ENCODE data around the gene ADAM11.
"Not testable (repeated sequence)": the region's sequence is repeated elsewhere in the genome, so short reads cannot be mapped to it uniquely, and the experiment has no call there.

ADAM11 gene

GRCh38 chr17:44758414-44759085, at the start of gene ADAM11:
ADAM11 (plus strand) TSS chr17:44758988; CDS start chr17:44759200, 212 bp downstream.
- no peak for DNase-seq

- no peak for DNase-seq
These were observed 39.3 kb upstream of the ADAM11 start for GRCh38 chr17:44719444-44719843.

GRCh38 chr17:44722254-44722653, 36.5 kb upstream of the ADAM11 start:
- no peak for DNase-seq

- DNase-seq, result not testable (repeated sequence)
These were observed 32.7 kb upstream of the ADAM11 start for GRCh38 chr17:44726121-44726520.

GRCh38 chr17:44733753-44734152, 25.0 kb upstream of the ADAM11 start:
- DNase-seq, result no peak

GRCh38 chr17:44734272-44734671, 24.5 kb upstream of the ADAM11 start:
- no peak for DNase-seq

GRCh38 chr17:44736551-44737240, 22.1 kb upstream of the ADAM11 start:
- no peak for DNase-seq

GRCh38 chr17:44738214-44738906, 20.4 kb upstream of the ADAM11 start:
- no peak for DNase-seq

GRCh38 chr17:44741316-44741715, 17.5 kb upstream of the ADAM11 start:
- no peak for DNase-seq

- DNase-seq, result no peak
These were observed 13.5 kb upstream of the ADAM11 start for GRCh38 chr17:44745301-44745700.

GRCh38 chr17:44745738-44746137, 13.1 kb upstream of the ADAM11 start:
- DNase-seq, result not testable (repeated sequence)

- DNase-seq, result no peak
These were observed 11.2 kb upstream of the ADAM11 start for GRCh38 chr17:44747566-44747965.

GRCh38 chr17:44749076-44749979, 9.5 kb upstream of the ADAM11 start:
- no peak for DNase-seq

- no peak for DNase-seq
These were observed 8.8 kb upstream of the ADAM11 start for GRCh38 chr17:44749980-44750318.

GRCh38 chr17:44751331-44751730, 7.5 kb upstream of the ADAM11 start:
- DNase-seq, result no peak

- DNase-seq, result no peak
These were observed 7.0 kb upstream of the ADAM11 start for GRCh38 chr17:44751806-44752205.

GRCh38 chr17:44752953-44753861, 5.6 kb upstream of the ADAM11 start:
- DNase-seq, result no peak

- no peak for DNase-seq
These were observed 4.5 kb upstream of the ADAM11 start for GRCh38 chr17:44754276-44754675.

GRCh38 chr17:44755180-44755579, 3.6 kb upstream of the ADAM11 start:
- DNase-seq, result not testable (repeated sequence)

GRCh38 chr17:44757045-44757917, 1.5 kb upstream of the ADAM11 start:
- no peak for DNase-seq

GRCh38 chr17:44757918-44758413, 822 bp upstream of the ADAM11 start:
- no peak for DNase-seq
